Liver (tissue), 9 donors: ENCODE measurements around the gene TAF4. TPM values are rescaled to one million over a fixed set of nuclear protein-coding genes. Genes with fewer than 3 reads are reported as not detected.

Source experiments
- DNase-seq: peaks from one replicate; pipeline ENCODE4 v3.0.0-alpha.2; 2017; ENCODE audit warnings: low spot score
- H3K27ac ChIP-seq, 2 donors: one replicate each; pipeline ENCODE4 v1.7.0; 2013; ENCODE audit warnings: inconsistent platforms in 2 of 2, low read length in 2 of 2, control low read depth in 1 of 2, low read depth in 1 of 2, mild to moderate bottlenecking in 1 of 2
- H3K27me3 ChIP-seq, 4 donors: one replicate each; pipeline versions ENCODE4 v1.6.1 to v1.7.0; 2013; ENCODE audit warnings: low read length in 3 of 4, inconsistent platforms in 1 of 4, mild to moderate bottlenecking in 1 of 4, moderate library complexity in 1 of 4; ENCODE audit not compliant: control insufficient read depth in 4 of 4, insufficient read depth in 4 of 4
- H3K36me3 ChIP-seq, 4 donors: one replicate each; pipeline versions ENCODE4 v1.6.1 to v1.7.0; 2013; ENCODE audit warnings: low read length in 3 of 4, mild to moderate bottlenecking in 3 of 4, low read depth in 1 of 4, moderate library complexity in 1 of 4; ENCODE audit not compliant: control insufficient read depth in 4 of 4, insufficient read depth in 3 of 4
- H3K4me1 ChIP-seq, 4 donors: one replicate each; pipeline versions ENCODE4 v1.6.1 to v1.7.0; 2013; ENCODE audit warnings: low read length in 3 of 4, mild to moderate bottlenecking in 3 of 4, moderate library complexity in 1 of 4; ENCODE audit not compliant: control insufficient read depth in 4 of 4, insufficient read depth in 4 of 4
- H3K4me3 ChIP-seq, 3 donors: one replicate each; pipeline versions ENCODE4 v1.6.1 to v1.7.0; 2013; ENCODE audit warnings: low read length in 3 of 3, control low read depth in 1 of 3, low read depth in 1 of 3, mild to moderate bottlenecking in 1 of 3
- H3K9ac ChIP-seq, 2 donors: one replicate each; pipeline ENCODE4 v1.7.0; 2013; ENCODE audit warnings: low read length in 2 of 2, mild to moderate bottlenecking in 2 of 2, moderate library complexity in 2 of 2, control low read depth in 1 of 2, low read depth in 1 of 2
- H3K9me3 ChIP-seq, 4 donors: one replicate each; pipeline versions ENCODE4 v1.6.1 to v1.7.0; 2013; ENCODE audit warnings: low read length in 3 of 4; ENCODE audit not compliant: control insufficient read depth in 4 of 4
- ATF3 ChIP-seq: IDR thresholded peaks from 2 replicates; pipeline ENCODE4 v1.6.1; 2016; ENCODE audit warnings: antibody characterized with exemption
- CTCF ChIP-seq: fragments of 150-350 bp; IDR thresholded peaks from 2 replicates; pipeline ENCODE4 v1.5.1; 2017; ENCODE audit warnings: improper control_type of control experiment, low read depth, low read length; ENCODE audit not compliant: missing input control
- EGR1 ChIP-seq, 2 donors: IDR thresholded peaks; 2 replicates each; pipeline ENCODE4 v1.6.1; 2016 to 2018; ENCODE audit warnings: antibody characterized with exemption in 2 of 2, low read depth in 2 of 2
- FOXA1 ChIP-seq: IDR thresholded peaks from 2 replicates; pipeline ENCODE4 v1.6.1; 2016; ENCODE audit warnings: antibody characterized with exemption
- FOXA2 ChIP-seq: IDR thresholded peaks from 2 replicates; pipeline ENCODE4 v1.6.1; 2016; ENCODE audit warnings: antibody characterized with exemption
- GABPA ChIP-seq, 2 donors: IDR thresholded peaks in 1 of 2; conservative IDR thresholded peaks in 1 of 2; 2 replicates each; pipeline ENCODE4 v1.6.1; 2016; ENCODE audit warnings: antibody characterized with exemption in 2 of 2, mild to moderate bottlenecking in 1 of 2, moderate library complexity in 1 of 2
- MAX ChIP-seq: IDR thresholded peaks from 2 replicates; pipeline ENCODE4 v1.6.1; 2016; ENCODE audit warnings: antibody characterized with exemption
- NR2F2 ChIP-seq: IDR thresholded peaks from 2 replicates; pipeline ENCODE4 v1.6.1; 2016; ENCODE audit warnings: antibody characterized with exemption
- RAD21 ChIP-seq, 2 donors: IDR thresholded peaks; 2 replicates each; pipeline ENCODE4 v1.6.1; 2016; ENCODE audit warnings: antibody characterized with exemption in 2 of 2, mild to moderate bottlenecking in 2 of 2
- RXRA ChIP-seq, 2 donors: IDR thresholded peaks; 2 replicates each; pipeline ENCODE4 v1.6.1; 2017 to 2018; ENCODE audit warnings: antibody characterized with exemption in 2 of 2, mild to moderate bottlenecking in 1 of 2
- SP1 ChIP-seq: IDR thresholded peaks from 2 replicates; pipeline ENCODE4 v1.6.1; 2018; ENCODE audit warnings: antibody characterized with exemption, mild to moderate bottlenecking
- TAF1 ChIP-seq: conservative IDR thresholded peaks from 2 replicates; pipeline ENCODE4 v1.6.1; 2016; ENCODE audit warnings: antibody characterized with exemption, mild to moderate bottlenecking
- ZBTB33 ChIP-seq: IDR thresholded peaks from 2 replicates; pipeline ENCODE4 v1.6.1; 2016; ENCODE audit warnings: antibody characterized with exemption
- WGBS: extraction: QIAGEN DNeasy Blood & Tissue Kit; methylation state at CpG from one replicate; pipeline ENCODE4 v1.1.7; 2013; 5-methylcytosine and 5-hydroxymethylcytosine counted together
- polyA plus RNA-seq, 2 donors: library from polyadenylated mRNA; stranded (reverse) in 1 of 2; unstranded in 1 of 2; fragments of 200-250 nt in 1 of 2; fragments of >200 nt in 1 of 2; fragmentation: Nextera tagmentation in 1 of 2; extraction: Ambion mirVana in 1 of 2; gene quantifications; one replicate each; pipeline versions ENCODE4 v1.2.1 to v1.2.3, GENCODE V29; 2013 to 2015
- total RNA-seq, 2 donors: library from RNA; depleted of rRNA; stranded (reverse); fragments of >200 nt; gene quantifications; one replicate each; pipeline ENCODE4 v1.2.3, GENCODE V29; 2014
- donor health status: healthy.
- donor health status: healthy.
- donor health status: healthy.
- donor health status: healthy.
- donor health status: healthy.

Gene TAF4
- total and polyA plus RNA-seq, 4 donors = 2.0 to 11.8 (median 5.6) TPM

GRCh38 chr20:62047666-62048345 lies 17.9 kb downstream of the TAF4 start:
- DNase-seq = no peak
- H3K27me3 ChIP-seq = no peaks in the 10 kb centered on the region
- H3K9ac ChIP-seq = no peak overlapping the region
- WGBS = 97% methylated on average over 24 of the region's 24 CpGs
- TF ChIP-seq CTCF (no peak), TAF1 (no peak), RXRA (IDR thresholded peaks at IDR 0.05) (no peak), RAD21 (IDR thresholded peaks at IDR 0.05) (no peak), NR2F2 (no peak), GABPA (IDR thresholded peaks at IDR 0.05 in 1 of 2, conservative IDR thresholded peaks at IDR 0.05 in 1 of 2) (no peak), MAX (no peak), ZBTB33 (no peak), FOXA2 (no peak), FOXA1 (no peak), SP1 (no peak)
- no peaks in the 10 kb centered on the region for H3K9me3 ChIP-seq
- H3K4me3 ChIP-seq = no peak overlapping the region
- no peaks in the 10 kb centered on the region for H3K36me3 ChIP-seq
- peaks cover 10 to 16% (median 13%) of the 10 kb centered on the region in 4 donors for H3K4me1 ChIP-seq
- H3K27ac ChIP-seq = no peak overlapping the region

- Histone ChIP-seq H3K9me3 (no peaks in the 10 kb centered on the region), H3K4me3 (no peak overlapping the region), H3K36me3 (no peaks in the 10 kb centered on the region), H3K27ac (no peak overlapping the region), H3K27me3 (no peaks in the 10 kb centered on the region), H3K4me1 (peaks cover 7 to 20% (median 15%) of the 10 kb centered on the region in 4 donors), H3K9ac (no peak overlapping the region)
- WGBS = 97% methylated on average over 15 of the region's 15 CpGs
- no peak for DNase-seq
- TF ChIP-seq MAX (no peak), RXRA (IDR thresholded peaks at IDR 0.05) (no peak), SP1 (no peak), CTCF (no peak), TAF1 (no peak), EGR1 (IDR thresholded peaks at IDR 0.05; ENCODE audit: low read depth in 2 of 2) (no peak), ZBTB33 (no peak), ATF3 (no peak)
Observed at GRCh38 chr20:62046431-62046830, 19.2 kb downstream of the TAF4 start.
